ENCODE results near the gene PCARE.

Gene PCARE

GRCh38 chr2:29074411-29074810, at the start of gene PCARE:
PCARE (minus strand) TSS chr2:29074523; CDS start chr2:29074261, 262 bp downstream.
- no peak within 1 kb of the TSS for H3K4me3 ChIP-seq (ENCODE audit: low read depth, low read length)
- DNase-seq (ENCODE audit: low read depth) = no peak

GRCh38 chr2:29123617-29124349, 49.5 kb upstream of the PCARE start:
- DNase-seq (ENCODE audit: low read depth) = no peak
- no peak for TF ChIP-seq CTCF (IDR thresholded peaks at IDR 0.05; ENCODE audit: control insufficient read depth, extremely low read depth, insufficient read depth)
- no peak overlapping the region for H3K4me3 ChIP-seq (ENCODE audit: low read depth, low read length)

More at GRCh38 chr2:29074411-29074810, at the start of gene PCARE:
- no peak for TF ChIP-seq CTCF (IDR thresholded peaks at IDR 0.05; ENCODE audit: control insufficient read depth, extremely low read depth, insufficient read depth)

GRCh38 chr2:29120846-29121245, 46.5 kb upstream of the PCARE start:
- H3K4me3 ChIP-seq (ENCODE audit: low read depth, low read length) = no peak overlapping the region
- TF ChIP-seq CTCF (IDR thresholded peaks at IDR 0.05; ENCODE audit: control insufficient read depth, extremely low read depth, insufficient read depth) = no peak
- DNase-seq (ENCODE audit: low read depth) = no peak

GRCh38 chr2:29119211-29119610, 44.9 kb upstream of the PCARE start:
- no peak overlapping the region for H3K4me3 ChIP-seq (ENCODE audit: low read depth, low read length)
- TF ChIP-seq CTCF (IDR thresholded peaks at IDR 0.05; ENCODE audit: control insufficient read depth, extremely low read depth, insufficient read depth) = no peak
- no peak for DNase-seq (ENCODE audit: low read depth)

- DNase-seq (ENCODE audit: low read depth) = peak; percentile 49
- TF ChIP-seq CTCF (IDR thresholded peaks at IDR 0.05; ENCODE audit: control insufficient read depth, extremely low read depth, insufficient read depth) = no peak
- H3K4me3 ChIP-seq (ENCODE audit: low read depth, low read length) = no peak overlapping the region
Measured at GRCh38 chr2:29117636-29118303, 43.4 kb upstream of the PCARE start.

GRCh38 chr2:29115797-29116781, 41.8 kb upstream of the PCARE start:
- no peak for DNase-seq (ENCODE audit: low read depth)
- TF ChIP-seq CTCF (IDR thresholded peaks at IDR 0.05; ENCODE audit: control insufficient read depth, extremely low read depth, insufficient read depth) = no peak
- peak overlapping the region; percentile 48 for H3K4me3 ChIP-seq (ENCODE audit: low read depth, low read length)

Measured in LNCaP clone FGC (cell line).